GM12891 (cell line): Measurements from ENCODE around the gene TBX19.

ENCODE experiments used
- PAX5 ChIP-seq: IDR thresholded peaks from 2 replicates; pipeline ENCODE4 v1.6.1; 2011; ENCODE audit warnings: low read length, moderate library complexity, mild to moderate bottlenecking; ENCODE audit not compliant: insufficient read depth, severe bottlenecking
- POLR2A ChIP-seq: IDR thresholded peaks from 2 replicates; pipeline ENCODE4 v1.6.1; 2011; ENCODE audit warnings: low read depth, low read length, control low read depth
- POLR2AphosphoS5 ChIP-seq: IDR thresholded peaks from 2 replicates; pipeline ENCODE4 v1.6.1; 2011; ENCODE audit warnings: low read depth, low read length, control low read depth
- SPI1 ChIP-seq: IDR thresholded peaks from 2 replicates; pipeline ENCODE4 v1.6.1; 2011; ENCODE audit warnings: low read depth, low read length, control low read depth
- TAF1 ChIP-seq: IDR thresholded peaks from 2 replicates; pipeline ENCODE4 v1.6.1; 2011; ENCODE audit warnings: low read depth, low read length, control low read depth

DNA sequence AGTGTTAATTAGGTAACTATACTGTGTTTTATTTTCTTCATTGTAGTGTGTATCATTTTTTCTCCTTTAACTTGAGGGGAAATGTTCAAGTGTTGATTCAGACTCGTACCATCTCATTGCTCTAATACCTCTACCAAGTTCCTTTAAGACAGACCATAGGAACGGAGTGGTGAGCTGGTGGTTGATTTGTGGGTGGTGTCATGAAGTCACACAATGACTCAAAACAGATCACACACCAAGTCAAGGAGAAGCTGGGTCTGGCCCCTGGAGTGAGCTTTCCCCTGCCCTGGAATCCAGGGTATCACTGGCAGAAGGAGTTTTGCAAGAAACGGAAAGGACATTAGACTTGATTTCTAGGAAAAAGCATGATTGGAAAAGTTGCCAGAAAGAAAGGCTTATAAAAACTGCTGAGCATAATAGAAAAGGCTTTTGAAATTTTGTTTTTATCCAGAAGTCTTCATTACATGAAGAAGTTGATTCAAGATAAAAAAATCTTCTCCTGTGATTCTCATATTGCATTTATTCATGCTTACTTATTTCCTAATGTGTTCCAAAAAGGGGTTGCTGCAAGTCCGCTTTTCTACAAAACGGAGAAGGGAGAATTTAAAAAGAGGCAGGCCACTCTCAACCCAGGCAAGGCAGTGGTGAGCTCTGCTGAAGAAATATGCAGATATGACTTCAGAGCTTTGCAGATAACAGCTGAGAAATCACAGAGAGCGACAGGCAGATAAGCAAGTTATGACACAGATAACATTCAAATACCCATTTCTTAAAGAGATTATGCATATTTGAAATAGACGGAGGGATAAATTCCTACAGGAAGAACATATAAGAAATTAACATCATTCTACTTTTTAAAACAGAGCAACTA is 79.7 kb downstream of the TBX19 start:
- TF ChIP-seq POLR2A = no peak
- TF ChIP-seq TAF1 = no peak
- TF ChIP-seq POLR2AphosphoS5 = no peak
- no peak for TF ChIP-seq SPI1
- TF ChIP-seq PAX5 = no peak
